Non-pigmented ciliary epithelial cell (primary cell): Measurements from ENCODE around the gene UBE2D2.

Source experiments
- DNase-seq: peaks from one replicate; pipeline ENCODE4 v3.0.0-alpha.2; 2010; ENCODE audit warnings: low read depth

The UBE2D2 gene

GRCh38 chr5:139636207-139636792 is 75.2 kb downstream of the UBE2D2 start:
- no peak for DNase-seq

- DNase-seq: no peak
These were observed 75.9 kb downstream of the UBE2D2 start for GRCh38 chr5:139636975-139637408.

- DNase-seq: no peak
These were observed 76.4 kb downstream of the UBE2D2 start for GRCh38 chr5:139637438-139638089.

GRCh38 chr5:139638090-139638735 is 77.1 kb downstream of the UBE2D2 start:
- DNase-seq: no peak

- DNase-seq: no peak
These were observed 77.8 kb downstream of the UBE2D2 start for GRCh38 chr5:139638736-139639618.

- no peak for DNase-seq
These were observed 78.7 kb downstream of the UBE2D2 start for GRCh38 chr5:139639619-139640380.

- no peak for DNase-seq
These were observed 79.4 kb downstream of the UBE2D2 start for GRCh38 chr5:139640421-139641115.

- DNase-seq: no peak
These were observed 80.3 kb downstream of the UBE2D2 start for GRCh38 chr5:139641116-139642080.

- DNase-seq: no peak
These were observed 81.1 kb downstream of the UBE2D2 start for GRCh38 chr5:139642213-139642612.

GRCh38 chr5:139642891-139643871 is 82.0 kb downstream of the UBE2D2 start:
- DNase-seq: no peak

- no peak for DNase-seq
These were observed 82.9 kb downstream of the UBE2D2 start for GRCh38 chr5:139644001-139644456.

- DNase-seq: no peak
These were observed 83.7 kb downstream of the UBE2D2 start for GRCh38 chr5:139644646-139645429.

- no peak for DNase-seq
These were observed 84.3 kb downstream of the UBE2D2 start for GRCh38 chr5:139645430-139645871.

- no peak for DNase-seq
These were observed 85.0 kb downstream of the UBE2D2 start for GRCh38 chr5:139646111-139646510.

- no peak for DNase-seq
These were observed 85.9 kb downstream of the UBE2D2 start for GRCh38 chr5:139646912-139647505.

- DNase-seq: no peak
These were observed 86.5 kb downstream of the UBE2D2 start for GRCh38 chr5:139647506-139648204.
